ENCODE measurements around the gene KCNMA1.

GRCh38 chr10:77157248-77158019 lies 480.2 kb downstream of the KCNMA1 start:
- no peak for TF ChIP-seq USF1 (IDR thresholded peaks at IDR 0.05; ENCODE audit: borderline replicate concordance, low read depth)
- no peak for TF ChIP-seq EP300 (IDR thresholded peaks at IDR 0.05; ENCODE audit: borderline replicate concordance in 1 of 2, low read depth in 1 of 2, low read length in 1 of 2)
- no peak for TF ChIP-seq CTCF (IDR thresholded peaks at IDR 0.05)
- TF ChIP-seq RXRA (IDR thresholded peaks at IDR 0.05; ENCODE audit: borderline replicate concordance, low read depth) = no peak
- TF ChIP-seq EZH2phosphoT487 (IDR thresholded peaks at IDR 0.05; ENCODE audit: borderline replicate concordance, low read depth) = no peak
- TF ChIP-seq, protein P1, sequence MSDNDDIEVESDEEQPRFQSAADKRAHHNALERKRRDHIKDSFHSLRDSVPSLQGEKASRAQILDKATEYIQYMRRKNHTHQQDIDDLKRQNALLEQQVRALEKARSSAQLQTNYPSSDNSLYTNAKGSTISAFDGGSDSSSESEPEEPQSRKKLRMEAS (IDR thresholded peaks at IDR 0.05; ENCODE audit: low read depth) = no peak
- TF ChIP-seq SMC3 (IDR thresholded peaks at IDR 0.05; ENCODE audit: low read depth, low read length) = no peak

Data from SK-N-SH (cell line).